Panc1 (cell line): Measurements from ENCODE around the gene KIAA1671. TPM values are rescaled to one million over a fixed set of nuclear protein-coding genes. Genes with fewer than 3 reads are reported as not detected.

Experiments
- ATAC-seq: fragments of 200-7000 bp; cut with Tn5 transposase; 2 replicates; pipeline ENCODE4 v1.9.1; 2020; ENCODE audit warnings: mild to moderate bottlenecking, moderate library complexity
- BruUV-seq: library from RNA; stranded (reverse); fragments of 400-500 nt; replicated peaks from 2 replicates; lab custom pipeline; 2021; lab: Mats Ljungman, UMichigan
- CTCF ChIA-PET: fragments of 300-600 bp; sonication (Branson Sonifier 250); formaldehyde crosslinking; loops from one replicate; lab custom pipeline; 2022; ENCODE audit warnings: antibody characterized with exemption; lab: Charles Lee
- POLR2A ChIA-PET: fragments of 300-600 bp; sonication (Branson Sonifier 250); formaldehyde crosslinking; loops from one replicate; lab custom pipeline; 2022; ENCODE audit warnings: antibody characterized with exemption; lab: Charles Lee
- DNase-seq: peaks from one replicate; pipeline ENCODE4 v3.0.0-alpha.2; 2010; ENCODE audit warnings: low read depth, low spot score
- H3K27ac ChIP-seq: 2 replicates; pipeline ENCODE4 v1.5.1; 2011; ENCODE audit warnings: mild to moderate bottlenecking, low read length, inconsistent platforms
- H3K27me3 ChIP-seq: fragments of 200-500 bp; sonication (Bioruptor generic); 2 replicates; pipeline ENCODE4 v1.6.0; 2014; ENCODE audit warnings: low read length, inconsistent platforms; ENCODE audit not compliant: control insufficient read depth, insufficient read depth
- H3K36me3 ChIP-seq: fragments of 200-500 bp; sonication (Bioruptor generic); 2 replicates; pipeline ENCODE4 v1.5.1; 2014; ENCODE audit warnings: inconsistent platforms, mild to moderate bottlenecking, low read length, moderate library complexity; ENCODE audit not compliant: control insufficient read depth, insufficient read depth
- H3K4me1 ChIP-seq: 2 replicates; pipeline ENCODE4 v1.5.1; 2011; ENCODE audit warnings: inconsistent platforms, mild to moderate bottlenecking, low read length, moderate library complexity; ENCODE audit not compliant: control insufficient read depth, insufficient read depth
- H3K4me3 ChIP-seq, 2 experiments: 2 replicates each; pipeline ENCODE4 v1.5.1; 2011 to 2012; ENCODE audit warnings: low read depth in 2 of 2, low read length in 2 of 2, mild to moderate bottlenecking in 2 of 2, inconsistent platforms in 1 of 2, moderate library complexity in 1 of 2
- H3K9me3 ChIP-seq: fragments of 200-500 bp; sonication (Bioruptor generic); 2 replicates; pipeline ENCODE4 v1.5.1; 2014; ENCODE audit warnings: low read depth, mild to moderate bottlenecking, inconsistent platforms, low read length, moderate library complexity; ENCODE audit not compliant: control insufficient read depth, insufficient read depth
- CTCF ChIP-seq: fragments of 450-650 bp; IDR thresholded peaks from 2 replicates; pipeline ENCODE4 v1.5.1; 2017; ENCODE audit warnings: mild to moderate bottlenecking
- POLR2AphosphoS5 ChIP-seq: IDR thresholded peaks from 2 replicates; pipeline ENCODE4 v1.6.1; 2012; ENCODE audit warnings: mild to moderate bottlenecking, low read depth, low read length, moderate library complexity
- REST ChIP-seq, 2 experiments: IDR thresholded peaks; 2 replicates each; pipeline ENCODE4 v1.6.1; 2011 to 2012; ENCODE audit warnings: low read depth in 2 of 2, control low read depth in 1 of 2, low read length in 1 of 2, mild to moderate bottlenecking in 1 of 2, moderate library complexity in 1 of 2; ENCODE audit not compliant: insufficient read depth in 1 of 2
- SIN3A ChIP-seq: IDR thresholded peaks from 2 replicates; pipeline ENCODE4 v1.6.1; 2012; ENCODE audit warnings: low read depth, mild to moderate bottlenecking, low read length, moderate library complexity, borderline replicate concordance; ENCODE audit not compliant: insufficient read depth
- TCF7L2 ChIP-seq: IDR thresholded peaks from 2 replicates; pipeline ENCODE4 v1.6.1; 2011; ENCODE audit warnings: mild to moderate bottlenecking, low read depth, low read length, inconsistent platforms
- in situ Hi-C: cut with HindIII; loops from 2 replicates; pipeline ENCODE4 v1.10.0; 2016; ENCODE audit warnings: low sequenced_read_pairs, low pct_unique_long_range_greater_than_20kb
- intact Hi-C: fragments of 100-400 bp; cut with micrococcal nuclease; formaldehyde crosslinking; loops from one replicate; pipeline ENCODE4 v1.10.0; 2022; ENCODE audit not compliant: unreplicated experiment
- total RNA-seq: library from RNA; stranded (reverse); gene quantifications from one replicate; pipeline ENCODE4 v1.2.1, GENCODE V29; 2021; ENCODE audit not compliant: unreplicated experiment

Gene KIAA1671
- total RNA-seq, 1 experiment from 2014 or later: 48.1 TPM

- no peak for TF ChIP-seq TCF7L2
- no peak for TF ChIP-seq POLR2AphosphoS5
- TF ChIP-seq REST (IDR thresholded peaks at IDR 0.05; ENCODE audit: insufficient read depth in 1 of 2, low read depth in 2 of 2, low read length in 1 of 2): no peak
- H3K27ac ChIP-seq: no peak overlapping the region
- H3K36me3 ChIP-seq: no peaks in the 10 kb centered on the region
- H3K27me3 ChIP-seq: no peaks in the 10 kb centered on the region
- no peaks in the 10 kb centered on the region for H3K4me1 ChIP-seq
- DNase-seq (no peak), ATAC-seq (no peak)
- ChIA-PET POLR2A (no interaction called here), CTCF (no interaction called here)
- H3K9me3 ChIP-seq: no peaks in the 10 kb centered on the region
- in situ Hi-C loops (no loop called here), intact Hi-C loops (no loop called here)
- no TSS peak for BruUV-seq
- no peak overlapping the region for H3K4me3 ChIP-seq
Measured at GRCh38 chr22:25100948-25101347, 148.4 kb downstream of the KIAA1671 start.

GRCh38 chr22:25101501-25101900 is 149.0 kb downstream of the KIAA1671 start:
- ATAC-seq (no peak), DNase-seq (no peak)
- H3K4me3 ChIP-seq: no peak overlapping the region
- TF ChIP-seq REST (IDR thresholded peaks at IDR 0.05; ENCODE audit: insufficient read depth in 1 of 2, low read depth in 2 of 2, low read length in 1 of 2): no peak
- TF ChIP-seq SIN3A: no peak
- TF ChIP-seq TCF7L2: no peak
- no peak for TF ChIP-seq POLR2AphosphoS5
- no peak for TF ChIP-seq CTCF
- ChIA-PET CTCF (no interaction called here), POLR2A (no interaction called here)
- H3K9me3 ChIP-seq: no peaks in the 10 kb centered on the region
- no peaks in the 10 kb centered on the region for H3K27me3 ChIP-seq
- intact Hi-C loops (no loop called here), in situ Hi-C loops (no loop called here)
- no TSS peak for BruUV-seq
- H3K27ac ChIP-seq: no peak overlapping the region
- no peaks in the 10 kb centered on the region for H3K36me3 ChIP-seq
- no peaks in the 10 kb centered on the region for H3K4me1 ChIP-seq
